Right lobe of liver (tissue), 6 donors: ENCODE results near the gene CHST8. TPM values are rescaled to one million over a fixed set of nuclear protein-coding genes. Genes with fewer than 3 reads are reported as not detected.

Source experiments
- ATAC-seq, 4 donors: fragments of 200-7000 bp; cut with Tn5 transposase; one replicate each; pipeline ENCODE4 v1.9.1; 2020; ENCODE audit warnings: mild to moderate bottlenecking in 4 of 4, moderate library complexity in 4 of 4
- DNase-seq, 3 donors: peaks; one replicate each; pipeline ENCODE4 v3.0.0-alpha.2; 2020
- H3K27ac ChIP-seq, 3 donors: fragments of 200-600 bp; one replicate each; pipeline ENCODE4 v1.8.0; 2022
- H3K27me3 ChIP-seq, 2 donors: fragments of 200-600 bp; one replicate each; pipeline ENCODE4 v1.8.0; 2022
- H3K36me3 ChIP-seq, 4 donors: fragments of 200-600 bp; sonication (generic) in 1 of 4; one replicate each; pipeline versions ENCODE4 v1.5.1 to v1.8.0; 2017 to 2022; ENCODE audit warnings: control low read depth in 1 of 4
- H3K4me1 ChIP-seq, 4 donors: fragments of 200-600 bp; sonication (generic) in 1 of 4; one replicate each; pipeline versions ENCODE4 v1.5.1 to v1.8.0; 2017 to 2022; ENCODE audit warnings: control low read depth in 1 of 4
- H3K4me3 ChIP-seq, 3 donors: fragments of 200-600 bp; one replicate each; pipeline ENCODE4 v1.8.0; 2022
- H3K9me3 ChIP-seq, 4 donors: fragments of 200-600 bp; sonication (generic) in 1 of 4; one replicate each; pipeline versions ENCODE4 v1.5.1 to v1.8.0; 2017 to 2022; ENCODE audit warnings: control low read depth in 1 of 4
- CTCF ChIP-seq, 4 donors: fragments of 200-600 bp in 3 of 4; fragments of 450-650 bp in 1 of 4; IDR thresholded peaks; one replicate each; pipeline versions ENCODE4 v1.5.1 to v1.8.0; 2016 to 2022; ENCODE audit warnings: antibody characterized with exemption in 4 of 4, mild to moderate bottlenecking in 2 of 4
- POLR2A ChIP-seq: fragments of 450-650 bp; IDR thresholded peaks from one replicate; pipeline ENCODE4 v1.6.1; 2017; ENCODE audit warnings: antibody characterized with exemption, mild to moderate bottlenecking
- WGBS: methylation state at CpG from one replicate; pipeline ENCODE4 v1.1.6; 2018; ENCODE audit warnings: low coverage, low lambda C conversion rate; ENCODE audit not compliant: insufficient coverage; ENCODE audit errors: missing lambda C conversion rate; 5-methylcytosine and 5-hydroxymethylcytosine counted together
- intact Hi-C, 2 donors: fragments of 100-400 bp; cut with DNase I; formaldehyde crosslinking; loops; one replicate each; pipeline versions ENCODE4 v1.11.2 to v1.14.1; 2022
- total RNA-seq, 6 experiments: library from RNA; depleted of rRNA in 2 of 6; stranded (reverse); fragments of >200 nt in 2 of 6; fragmentation: NEBNext Ultra II Directional in 3 of 6; extraction: Animal tissue kit (Norgen Biotek cat#: 25700) in 3 of 6; gene quantifications; one replicate each; pipeline versions ENCODE4 v1.1.0 to v1.2.4, GENCODE V29; 2016 to 2023
- donor health status: DM: no; HTN: yes; CAD: no.
- donor health status: DM: no; HTN: no; CAD: no.
- donor health status: DM: no; HTN: no; CAD: no.
- donor health status: DM: no; HTN: yes; CAD: no.
- donor health status: DM: no; HTN: yes; CAD: no.

CHST8 gene
- total RNA-seq, 6 experiments from 2014 or later = 0.12 to 0.19 TPM; not detected in 4

GRCh38 chr19:33750587-33751435 lies 129.1 kb downstream of the CHST8 start:
- ATAC-seq (no peak), DNase-seq (no peak)
- intact Hi-C loops = no loop called here
- H3K27me3 ChIP-seq = no peaks in the 10 kb centered on the region
- H3K27ac ChIP-seq = no peak overlapping the region
- H3K9me3 ChIP-seq = no peaks in the 10 kb centered on the region
- no peak overlapping the region for H3K4me3 ChIP-seq
- no peaks in the 10 kb centered on the region for H3K4me1 ChIP-seq
- H3K36me3 ChIP-seq = no peaks in the 10 kb centered on the region
- TF ChIP-seq POLR2A (no peak), CTCF (IDR thresholded peaks at IDR 0.05) (no peak)
- WGBS = 65% methylated on average over 17 of the region's 18 CpGs

- Histone ChIP-seq H3K27ac (no peak overlapping the region), H3K4me3 (no peak overlapping the region), H3K27me3 (no peaks in the 10 kb centered on the region), H3K9me3 (no peaks in the 10 kb centered on the region), H3K4me1 (no peaks in the 10 kb centered on the region), H3K36me3 (no peaks in the 10 kb centered on the region)
- DNase-seq (no peak), ATAC-seq (no peak)
- intact Hi-C loops = no loop called here
- no peak for TF ChIP-seq POLR2A
- no peak for TF ChIP-seq CTCF (IDR thresholded peaks at IDR 0.05)
- no CpG with 5 or more reads among the region's 5 CpGs for WGBS
These were observed 129.7 kb downstream of the CHST8 start for GRCh38 chr19:33751436-33751770.

DNA sequence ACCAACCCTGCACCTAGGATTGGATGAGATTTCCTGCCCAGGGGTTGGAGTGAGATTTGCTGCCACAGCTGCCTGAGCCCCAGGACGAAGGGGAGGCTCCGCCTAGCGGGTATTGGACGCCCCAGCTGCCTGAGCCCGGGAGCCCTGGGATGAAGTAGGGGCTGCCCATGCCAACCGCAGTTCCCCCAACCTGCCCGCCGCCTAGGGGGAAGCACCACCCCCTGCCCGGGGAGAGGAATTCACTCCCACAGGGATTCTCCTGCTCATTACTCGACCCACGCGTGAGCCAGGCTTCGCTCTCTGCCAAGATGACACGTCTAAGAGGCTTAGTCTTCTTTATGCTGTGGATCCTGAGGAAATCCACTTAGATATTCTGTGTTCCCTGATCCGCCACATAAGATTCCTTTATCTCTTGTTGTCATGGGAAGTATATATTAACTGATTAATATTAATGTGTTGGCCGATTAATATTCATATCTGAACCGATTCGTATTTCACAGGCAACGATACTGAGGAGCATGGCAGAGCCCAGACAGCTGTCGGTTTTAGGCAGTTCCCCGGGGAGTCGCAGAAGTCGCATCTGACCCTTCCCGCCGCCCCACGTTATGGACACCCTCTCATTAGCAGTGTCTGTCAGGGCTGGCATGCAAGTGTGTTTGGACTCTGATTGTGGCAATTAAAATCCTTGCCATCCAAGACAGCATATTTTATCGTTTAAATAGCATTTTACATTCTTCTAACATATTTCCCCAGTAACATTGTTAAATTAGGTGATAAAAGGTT lies 130.5 kb downstream of the CHST8 start:
- TF ChIP-seq POLR2A (no peak), CTCF (IDR thresholded peaks at IDR 0.05) (no peak)
- H3K27ac ChIP-seq = no peak overlapping the region
- 57% methylated on average over 15 of the region's 27 CpGs for WGBS
- DNase-seq (no peak), ATAC-seq (no peak)
- H3K36me3 ChIP-seq = no peaks in the 10 kb centered on the region
- no peaks in the 10 kb centered on the region for H3K27me3 ChIP-seq
- no peaks in the 10 kb centered on the region for H3K4me1 ChIP-seq
- H3K4me3 ChIP-seq = no peak overlapping the region
- no peaks in the 10 kb centered on the region for H3K9me3 ChIP-seq
- intact Hi-C loops = no loop called here

- Histone ChIP-seq H3K4me1 (no peaks in the 10 kb centered on the region), H3K27ac (no peak overlapping the region), H3K27me3 (no peaks in the 10 kb centered on the region), H3K9me3 (no peaks in the 10 kb centered on the region), H3K4me3 (no peak overlapping the region), H3K36me3 (no peaks in the 10 kb centered on the region)
- DNase-seq (no peak), ATAC-seq (no peak)
- intact Hi-C loops = no loop called here
- TF ChIP-seq POLR2A (no peak), CTCF (IDR thresholded peaks at IDR 0.05) (no peak)
- WGBS = 66% methylated on average over 2 of the region's 6 CpGs
These were observed 131.2 kb downstream of the CHST8 start for GRCh38 chr19:33752945-33753344.
